ENCODE results near the gene RBM44. TPM values are rescaled to one million over a fixed set of nuclear protein-coding genes. Genes with fewer than 3 reads are reported as not detected.
A peak's percentile ranks its signal among the peaks of the same experiment; 100 is the strongest.

RBM44 gene
- polyA plus RNA-seq, 1 donor from 2014 or later: 2.5 TPM

GRCh38 chr2:237857791-237858190 lies 59.2 kb downstream of the RBM44 start:
- H3K9me2 ChIP-seq (ENCODE audit: insufficient read depth, low read length): no peaks in the 10 kb centered on the region
- no peak overlapping the region for H3K4me2 ChIP-seq (ENCODE audit: low read length)
- H3K27me3 ChIP-seq (ENCODE audit: insufficient read depth, low read depth, low read length): peaks cover 22% of the 10 kb centered on the region
- H3F3A ChIP-seq (ENCODE audit: insufficient read depth, low read length, poor library complexity, severe bottlenecking): no peaks in the 10 kb centered on the region
- H3K9ac ChIP-seq (ENCODE audit: low read length): no peak overlapping the region
- H3K27ac ChIP-seq (ENCODE audit: low read length): no peak overlapping the region
- H3K9me3 ChIP-seq (ENCODE audit: low read length): no peaks in the 10 kb centered on the region
- H2AFZ ChIP-seq (ENCODE audit: low read depth, low read length): no peak overlapping the region
- no peak overlapping the region for H3K4me3 ChIP-seq (ENCODE audit: low read length)
- H3K36me3 ChIP-seq (ENCODE audit: insufficient read depth, low read length): no peaks in the 10 kb centered on the region
- H3K79me2 ChIP-seq (replicated peaks; ENCODE audit: insufficient read depth, low read length): no peaks in the 10 kb centered on the region
- H4K20me1 ChIP-seq (ENCODE audit: insufficient read depth): no peaks in the 10 kb centered on the region
- TF ChIP-seq SMC3 (conservative IDR thresholded peaks at IDR 0.05; ENCODE audit: poor library complexity) (no peak), TAF1 (IDR thresholded peaks at IDR 0.05; ENCODE audit: low read depth) (no peak), EZH2 (IDR thresholded peaks at IDR 0.05; ENCODE audit: borderline replicate concordance, insufficient read depth, low read length, poor library complexity, severe bottlenecking) (no peak), REST (IDR thresholded peaks at IDR 0.05; ENCODE audit: borderline replicate concordance) (no peak), EP300 (conservative IDR thresholded peaks at IDR 0.05; ENCODE audit: poor library complexity, severe bottlenecking) (no peak), POLR2AphosphoS5 (IDR thresholded peaks at IDR 0.05) (no peak), MXI1 (conservative IDR thresholded peaks at IDR 0.05; ENCODE audit: poor library complexity, severe bottlenecking) (no peak), CTCF (IDR thresholded peaks at IDR 0.05; ENCODE audit: poor library complexity, severe bottlenecking) (no peak), RAD21 (conservative IDR thresholded peaks at IDR 0.05) (no peak)

GRCh38 chr2:237858294-237859081 lies 59.9 kb downstream of the RBM44 start:
- Histone ChIP-seq H3K27ac (ENCODE audit: low read length) (no peak overlapping the region), H3K9ac (ENCODE audit: low read length) (no peak overlapping the region), H3K4me2 (ENCODE audit: low read length) (no peak overlapping the region)

More at GRCh38 chr2:237858294-237859081, 59.9 kb downstream of the RBM44 start:
- H3K9me2 ChIP-seq (ENCODE audit: insufficient read depth, low read length): no peaks in the 10 kb centered on the region
- no peaks in the 10 kb centered on the region for H3K79me2 ChIP-seq (replicated peaks; ENCODE audit: insufficient read depth, low read length)
- H3K4me3 ChIP-seq (ENCODE audit: low read length): peak overlapping the region; percentile 43
- no peaks in the 10 kb centered on the region for H4K20me1 ChIP-seq (ENCODE audit: insufficient read depth)
- no peaks in the 10 kb centered on the region for H3K36me3 ChIP-seq (ENCODE audit: insufficient read depth, low read length)
- no peak overlapping the region for H2AFZ ChIP-seq (ENCODE audit: low read depth, low read length)
- peaks cover 22% of the 10 kb centered on the region for H3K27me3 ChIP-seq (ENCODE audit: insufficient read depth, low read depth, low read length)
- no peaks in the 10 kb centered on the region for H3K9me3 ChIP-seq (ENCODE audit: low read length)
- no peaks in the 10 kb centered on the region for H3F3A ChIP-seq (ENCODE audit: insufficient read depth, low read length, poor library complexity, severe bottlenecking)
- no peak for TF ChIP-seq EZH2 (IDR thresholded peaks at IDR 0.05; ENCODE audit: borderline replicate concordance, insufficient read depth, low read length, poor library complexity, severe bottlenecking)
- TF ChIP-seq RAD21 (conservative IDR thresholded peaks at IDR 0.05): peak; percentile 98
- TF ChIP-seq EP300 (conservative IDR thresholded peaks at IDR 0.05; ENCODE audit: poor library complexity, severe bottlenecking): no peak
- TF ChIP-seq TAF1 (IDR thresholded peaks at IDR 0.05; ENCODE audit: low read depth): no peak
- no peak for TF ChIP-seq POLR2AphosphoS5 (IDR thresholded peaks at IDR 0.05)
- no peak for TF ChIP-seq REST (IDR thresholded peaks at IDR 0.05; ENCODE audit: borderline replicate concordance)
- TF ChIP-seq MXI1 (conservative IDR thresholded peaks at IDR 0.05; ENCODE audit: poor library complexity, severe bottlenecking): no peak
- TF ChIP-seq SMC3 (conservative IDR thresholded peaks at IDR 0.05; ENCODE audit: poor library complexity): peak; percentile 98
- TF ChIP-seq CTCF (IDR thresholded peaks at IDR 0.05; ENCODE audit: poor library complexity, severe bottlenecking): peak; percentile 95

All from neural cell (in vitro differentiated cells).